ENCODE measurements around the gene UNC5C. TPM values are rescaled to one million over a fixed set of nuclear protein-coding genes. Genes with fewer than 3 reads are reported as not detected.

UNC5C gene
- total RNA-seq, 1 donor = under 0.01 TPM

DNA sequence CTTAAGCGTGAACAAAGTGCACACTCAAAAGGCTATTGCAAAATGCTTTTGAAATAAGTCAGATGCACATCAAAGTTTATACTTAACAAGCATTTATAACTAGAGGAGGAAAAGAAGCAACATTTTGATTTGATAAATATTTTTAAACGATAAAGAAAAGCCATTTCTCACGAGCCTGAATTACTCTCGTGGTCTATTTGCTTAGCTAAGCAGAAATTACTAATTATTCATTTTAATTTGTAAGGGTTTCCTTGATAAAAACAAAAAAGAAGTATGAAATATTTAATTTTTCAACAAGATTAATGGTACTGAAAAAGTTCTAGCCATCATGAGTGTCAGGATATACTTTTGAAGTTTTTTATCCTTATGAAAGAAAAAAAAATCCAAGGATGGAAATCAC is 78.2 kb downstream of the UNC5C start:
- DNase-seq (ENCODE audit: low read depth in 2 of 3, low spot score in 2 of 3) = no peak

DNA sequence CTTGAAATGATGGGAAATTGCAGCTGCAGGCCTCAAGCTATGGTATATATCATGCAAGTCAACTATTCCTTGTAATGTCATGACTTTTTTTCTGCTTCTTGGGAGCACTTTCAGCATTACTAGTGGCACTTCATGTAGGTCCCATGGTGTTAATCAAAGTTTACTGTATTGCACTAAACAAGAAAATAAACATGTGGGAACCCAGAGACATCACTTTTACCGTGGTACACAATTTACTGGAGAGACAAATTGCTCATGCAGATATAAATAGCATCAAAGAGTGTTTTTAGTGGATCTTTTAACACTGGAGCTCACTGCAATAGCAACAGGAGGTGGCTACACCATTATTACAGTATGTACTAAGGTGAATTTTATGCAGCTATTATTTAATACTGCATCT is 79.2 kb downstream of the UNC5C start:
- DNase-seq (ENCODE audit: low read depth in 2 of 3, low spot score in 2 of 3) = no peak

DNA sequence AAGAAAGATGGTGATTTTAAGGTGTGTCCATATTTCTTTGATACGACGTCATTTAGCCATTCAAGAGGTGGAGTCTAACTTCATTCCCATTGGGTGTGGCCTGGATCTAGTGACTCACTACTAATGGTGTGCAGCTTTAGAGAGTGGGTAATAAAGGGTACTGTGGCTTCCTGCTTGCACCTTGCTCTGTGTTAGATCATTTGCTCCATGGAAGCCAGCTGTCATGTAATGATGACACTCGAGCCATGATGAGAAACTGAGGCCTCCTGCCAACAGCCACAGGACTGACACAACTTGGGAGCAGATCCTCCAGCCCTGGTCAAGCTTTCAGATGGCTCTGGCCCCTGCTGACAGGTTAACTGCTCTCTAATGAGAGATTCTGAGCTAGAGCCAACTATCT is 82.0 kb downstream of the UNC5C start:
- no peak for DNase-seq (ENCODE audit: low read depth in 2 of 3, low spot score in 2 of 3)

DNA sequence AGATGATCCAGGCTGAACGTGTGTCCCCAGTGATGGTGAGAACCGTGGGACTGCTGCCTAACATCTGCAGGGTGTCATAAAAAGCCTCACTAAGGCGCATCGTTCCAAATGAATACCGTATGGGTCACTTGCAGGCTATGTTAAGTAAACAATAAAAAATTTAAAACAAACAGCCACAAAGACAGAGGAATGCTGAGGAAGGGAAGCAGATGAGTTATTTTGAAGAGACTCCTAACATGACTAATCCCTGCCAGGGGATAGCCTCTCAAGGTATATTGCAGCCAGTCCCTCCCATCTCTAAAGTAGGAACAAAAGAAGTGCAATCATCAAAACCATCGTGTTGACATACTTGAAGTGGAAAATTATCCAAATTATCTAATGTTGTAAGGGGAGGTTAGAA is 83.8 kb downstream of the UNC5C start:
- DNase-seq (ENCODE audit: low read depth in 2 of 3, low spot score in 2 of 3) = no peak

DNA sequence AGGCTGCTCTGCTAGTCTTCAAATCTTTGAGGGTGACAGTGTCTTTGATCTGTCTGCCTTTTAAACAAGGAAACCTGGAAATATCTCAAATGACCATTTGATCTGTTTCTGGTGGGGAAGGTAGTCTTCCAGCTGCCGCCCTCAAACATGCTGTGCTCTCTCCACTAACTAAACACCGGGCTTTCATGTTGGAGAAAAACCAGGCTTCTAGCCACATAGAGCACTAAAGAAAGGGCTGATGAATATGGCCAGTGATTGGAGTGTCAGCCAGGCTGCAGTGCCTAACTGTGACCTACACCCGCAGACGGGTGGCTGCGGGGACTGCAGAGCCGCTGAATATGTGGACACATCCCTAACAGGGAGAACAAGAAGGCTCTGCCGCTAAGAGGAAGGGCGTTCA is 85.9 kb downstream of the UNC5C start:
- DNase-seq (ENCODE audit: low read depth in 2 of 3, low spot score in 2 of 3) = no peak

DNA sequence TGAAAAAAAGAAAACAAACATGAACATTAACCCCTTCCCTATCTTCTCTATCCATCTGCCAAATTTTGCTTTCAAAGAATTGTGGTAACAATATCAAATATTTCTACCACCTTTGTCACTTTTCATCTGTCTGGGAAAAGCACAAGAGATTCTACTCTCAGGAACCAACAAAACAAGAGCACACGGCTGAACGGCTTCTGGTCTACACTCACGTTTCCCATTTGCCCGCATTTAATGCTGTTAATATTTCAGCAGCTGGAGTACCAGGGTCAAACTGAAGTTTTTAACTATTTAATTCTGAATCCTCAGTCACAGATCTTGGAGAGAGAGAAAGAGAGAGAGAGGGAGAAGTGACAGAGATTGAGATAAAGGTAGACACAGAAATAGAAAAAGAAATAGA is 91.4 kb downstream of the UNC5C start:
- no peak for DNase-seq (ENCODE audit: low read depth in 2 of 3, low spot score in 2 of 3)

DNA sequence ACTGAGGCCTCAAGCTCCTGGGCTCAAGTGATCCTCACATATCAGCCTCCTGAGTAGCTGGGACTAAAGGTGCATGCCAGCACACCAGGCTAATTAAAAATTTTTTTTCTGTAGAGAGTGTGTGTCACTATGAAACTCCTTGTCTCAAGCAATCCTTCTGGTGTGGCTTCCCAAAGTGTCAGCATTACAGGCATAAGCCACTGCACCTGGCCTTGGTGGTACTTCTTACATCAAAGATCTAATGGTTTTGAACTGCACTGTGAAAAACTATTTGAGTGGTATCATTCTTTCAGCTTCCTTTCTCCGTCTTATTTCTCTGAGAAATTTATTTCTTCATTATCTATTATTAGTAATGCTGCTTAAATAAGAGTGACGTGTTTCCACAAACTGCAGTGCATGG is 98.5 kb downstream of the UNC5C start:
- no peak for DNase-seq (ENCODE audit: low read depth in 2 of 3, low spot score in 2 of 3)

DNA sequence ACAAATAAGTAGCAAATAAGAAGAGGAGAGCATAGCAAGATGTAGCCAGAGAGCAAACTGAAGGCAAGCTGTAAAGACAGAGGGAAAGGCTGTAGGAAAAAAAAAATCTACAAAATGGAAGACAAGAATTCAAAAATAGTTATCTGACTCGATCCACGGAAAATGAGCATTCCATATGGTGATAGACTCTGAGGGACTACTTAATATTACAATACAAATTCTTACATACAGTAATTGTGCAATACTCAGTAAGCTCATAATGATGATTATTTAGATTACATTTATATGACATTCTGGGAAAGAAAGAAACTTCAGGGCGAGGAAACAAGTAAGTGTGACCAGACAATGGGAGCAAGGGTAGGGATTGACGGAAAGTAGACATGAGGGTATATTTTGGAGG is 102.6 kb downstream of the UNC5C start:
- no peak for DNase-seq (ENCODE audit: low read depth in 2 of 3, low spot score in 2 of 3)

DNA sequence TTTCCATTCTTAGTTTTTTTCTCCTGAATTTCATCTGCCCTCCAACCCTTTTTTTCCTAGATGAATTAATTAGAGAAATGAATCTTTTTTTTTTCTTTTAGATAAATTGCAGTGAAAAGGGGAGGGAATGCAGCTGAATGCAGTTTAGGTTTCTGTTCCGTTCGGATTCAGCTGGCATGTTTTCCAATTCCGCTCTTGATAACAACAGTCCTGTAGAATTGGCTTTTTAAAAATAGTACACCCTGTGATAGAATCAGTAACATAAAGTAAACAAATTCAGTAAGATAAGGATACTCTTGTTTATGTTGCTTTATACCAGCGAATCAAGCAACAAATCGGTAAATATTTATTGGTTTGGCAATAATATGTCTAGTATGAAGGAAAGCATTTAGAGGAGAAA is 103.5 kb downstream of the UNC5C start:
- no peak for DNase-seq (ENCODE audit: low read depth in 2 of 3, low spot score in 2 of 3)

DNA sequence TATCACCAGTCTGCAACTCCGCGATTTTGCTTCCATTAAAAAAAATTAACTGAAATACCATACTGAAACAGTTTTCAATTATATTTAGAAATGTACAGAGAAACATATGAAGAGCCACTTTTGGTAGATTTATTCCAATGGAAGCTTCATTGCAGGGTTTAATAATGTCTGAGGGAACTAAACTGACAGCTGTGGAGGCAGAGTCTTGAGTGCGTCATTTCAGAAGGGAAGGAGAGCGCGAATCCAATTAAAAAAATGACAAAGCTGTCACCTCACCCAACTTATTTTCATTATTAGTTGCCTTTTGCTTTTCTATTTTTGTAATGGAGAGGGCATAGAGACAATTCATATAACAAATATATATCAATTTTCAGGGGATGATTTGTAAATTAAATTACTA is 104.0 kb downstream of the UNC5C start:
- DNase-seq (ENCODE audit: low read depth in 2 of 3, low spot score in 2 of 3) = no peak

DNA sequence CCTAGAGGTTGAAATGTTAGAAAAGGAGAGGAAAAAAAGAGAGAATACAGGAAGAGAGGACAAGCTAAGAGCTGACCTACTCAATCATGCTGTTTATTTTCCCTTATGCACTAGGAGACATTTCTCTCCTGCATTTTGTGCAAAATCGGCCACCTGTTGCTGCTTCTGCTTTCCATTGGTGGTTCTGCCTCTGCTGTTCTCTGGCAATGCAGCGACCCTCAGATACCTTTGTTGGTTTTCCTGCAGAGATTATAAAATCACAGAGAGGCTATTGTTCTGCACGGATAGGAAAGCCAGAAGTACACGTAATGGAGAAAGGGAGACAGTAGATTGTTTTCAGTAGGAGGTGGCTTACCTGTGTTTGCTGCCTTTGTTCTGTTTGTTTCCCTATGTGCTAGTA is 108.9 kb downstream of the UNC5C start:
- DNase-seq (ENCODE audit: low read depth in 2 of 3, low spot score in 2 of 3) = no peak

DNA sequence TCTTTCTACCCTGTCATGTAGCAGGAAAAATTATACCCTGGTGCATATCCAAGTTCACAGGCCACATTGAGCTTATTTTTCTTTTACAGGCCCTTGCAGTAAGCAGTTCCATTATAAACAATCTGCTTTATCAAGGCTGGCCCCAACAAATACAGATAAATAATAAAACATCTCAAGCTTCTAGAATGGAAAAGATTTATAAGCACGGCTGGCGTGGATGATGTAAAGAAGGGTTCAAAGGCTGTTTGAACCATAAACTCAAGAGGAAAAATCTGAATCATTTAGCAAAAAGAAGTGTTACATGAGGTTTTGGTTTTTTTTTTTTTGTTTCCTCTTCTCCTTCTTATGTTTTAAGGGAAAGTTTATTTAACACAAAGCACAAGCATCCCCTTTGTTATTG is 109.7 kb downstream of the UNC5C start:
- no peak for DNase-seq (ENCODE audit: low read depth in 2 of 3, low spot score in 2 of 3)

DNA sequence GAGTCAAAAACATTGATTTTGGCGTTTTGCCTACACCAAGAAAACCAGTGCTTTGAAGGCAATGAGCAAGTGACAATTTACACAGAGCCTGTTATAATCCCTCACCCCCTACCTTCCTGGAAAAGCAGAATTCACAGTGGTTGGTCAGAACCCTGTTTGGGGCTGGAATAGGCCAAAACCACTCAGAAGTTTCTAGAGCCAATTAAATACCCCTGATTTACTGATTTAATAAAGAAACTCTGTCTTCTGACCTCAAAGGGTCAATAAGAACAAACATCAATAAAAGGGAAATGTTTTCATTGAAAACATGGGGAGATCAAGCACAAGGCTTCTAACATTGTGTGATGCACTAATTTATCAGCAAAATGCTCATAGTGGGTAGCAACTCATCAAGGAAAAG is 116.3 kb downstream of the UNC5C start:
- no peak for DNase-seq (ENCODE audit: low read depth in 2 of 3, low spot score in 2 of 3)

DNA sequence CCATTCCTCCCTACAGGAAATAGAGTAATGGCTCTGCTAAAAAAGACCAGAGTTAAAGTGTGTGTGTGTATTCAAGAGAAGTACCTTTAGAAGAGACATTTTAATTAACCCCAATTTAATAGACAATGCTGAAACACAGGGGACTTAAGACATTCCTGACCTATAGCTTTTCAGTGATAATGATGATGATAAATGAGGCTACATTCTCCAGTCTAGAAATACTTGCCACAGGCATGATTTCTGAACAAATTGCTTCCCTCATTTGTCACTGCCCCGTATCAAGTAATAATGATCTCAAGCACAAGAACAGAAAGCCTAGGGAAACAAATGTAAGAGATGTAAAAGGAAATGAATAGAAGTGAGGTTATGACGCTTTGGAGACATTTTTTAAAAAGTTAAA is 117.1 kb downstream of the UNC5C start:
- DNase-seq (ENCODE audit: low read depth in 2 of 3, low spot score in 2 of 3) = no peak

DNA sequence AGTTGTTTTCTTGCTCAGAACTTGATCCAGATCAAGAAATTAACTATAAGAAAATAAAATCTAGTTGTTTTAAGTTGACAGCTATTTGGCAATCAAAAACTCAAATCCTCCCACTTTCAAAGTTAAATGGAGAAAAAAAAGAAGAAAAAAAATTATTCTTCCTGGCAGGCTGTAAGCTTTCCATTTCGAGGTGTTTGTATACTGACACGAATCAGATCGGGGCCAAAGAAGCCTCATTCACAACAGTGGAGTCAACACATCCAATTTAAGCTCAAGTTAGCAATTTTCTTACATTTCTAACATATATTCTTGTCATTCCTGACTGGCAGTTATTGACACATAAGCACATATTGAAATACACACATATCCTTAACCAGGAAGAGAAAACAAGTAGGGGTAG is 119.4 kb downstream of the UNC5C start:
- no peak for DNase-seq (ENCODE audit: low read depth in 2 of 3, low spot score in 2 of 3)

DNA sequence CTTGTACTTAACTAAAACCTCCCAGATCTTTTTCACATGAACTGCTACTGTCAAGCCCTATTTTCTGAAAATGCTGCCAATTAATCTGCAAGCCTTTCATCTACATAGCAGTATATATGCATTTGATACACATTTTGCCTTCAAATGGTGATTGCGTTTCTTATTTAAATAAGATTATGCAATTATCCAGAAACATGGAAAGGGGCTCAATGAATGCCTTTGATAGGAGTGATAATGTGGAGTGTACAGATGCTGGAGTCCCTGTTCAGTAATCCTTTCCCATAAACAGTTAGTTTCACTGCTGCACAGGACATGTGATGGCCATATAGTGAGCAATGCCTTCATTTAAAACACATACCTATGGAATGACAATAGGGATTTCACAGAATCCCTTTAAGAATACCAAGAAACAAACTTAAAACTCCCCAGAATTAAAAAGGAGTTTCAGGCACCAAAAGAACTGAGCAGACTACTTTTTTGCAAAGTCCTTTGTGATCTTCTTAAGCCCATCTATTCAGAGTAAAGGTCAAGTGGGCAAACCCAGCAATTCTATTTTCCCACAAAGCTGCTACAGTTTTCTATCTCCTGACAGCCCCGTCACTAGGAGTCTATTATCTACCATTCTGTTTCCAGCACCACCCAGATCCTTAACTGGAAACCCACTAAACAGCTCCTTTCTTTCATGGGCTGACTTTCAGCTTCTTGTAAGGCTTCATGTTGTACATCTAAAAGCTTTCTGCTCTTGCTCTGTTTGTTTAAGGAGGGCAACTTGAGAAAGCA is 120.3 kb downstream of the UNC5C start:
- DNase-seq (ENCODE audit: low read depth in 2 of 3, low spot score in 2 of 3) = no peak

DNA sequence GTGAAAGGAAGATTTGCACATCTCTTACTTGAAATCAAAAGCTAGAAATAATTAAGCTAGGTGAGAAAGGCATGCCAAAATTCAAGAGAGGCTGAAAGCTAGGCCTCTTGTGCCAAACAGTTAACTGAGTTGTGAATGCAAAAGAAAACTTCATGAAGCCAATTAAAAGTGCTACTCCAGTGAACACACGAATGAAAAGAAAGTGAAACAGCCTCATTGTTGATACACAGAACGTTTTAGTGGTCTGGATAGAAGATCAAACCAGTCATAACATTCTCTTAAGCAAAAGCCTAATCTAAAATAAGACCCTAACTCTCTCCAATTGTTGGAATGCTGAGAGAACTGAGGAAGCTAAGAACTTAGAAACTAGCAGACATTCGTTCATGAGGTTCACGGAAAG is 122.3 kb downstream of the UNC5C start:
- no peak for DNase-seq (ENCODE audit: low read depth in 2 of 3, low spot score in 2 of 3)

DNA sequence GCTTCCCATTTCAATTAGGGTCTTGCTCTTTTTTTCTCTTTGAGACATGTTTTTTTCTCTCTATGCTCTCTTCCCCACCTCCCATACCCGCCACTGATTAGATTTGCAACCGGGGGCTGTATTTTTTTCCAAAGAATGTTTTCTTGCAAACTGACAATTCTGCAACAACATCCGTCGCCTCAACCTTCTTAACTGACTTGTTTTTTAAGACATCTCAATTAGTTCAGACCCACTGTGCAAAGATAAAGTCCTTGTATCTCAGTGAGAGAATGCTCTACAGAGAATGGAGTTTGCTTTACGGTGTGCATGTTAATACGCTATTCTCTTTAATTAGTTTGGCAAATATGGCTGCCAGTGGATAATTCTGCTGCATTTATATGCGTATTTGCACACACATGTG is 126.3 kb downstream of the UNC5C start:
- no peak for DNase-seq (ENCODE audit: low read depth in 2 of 3, low spot score in 2 of 3)

DNA sequence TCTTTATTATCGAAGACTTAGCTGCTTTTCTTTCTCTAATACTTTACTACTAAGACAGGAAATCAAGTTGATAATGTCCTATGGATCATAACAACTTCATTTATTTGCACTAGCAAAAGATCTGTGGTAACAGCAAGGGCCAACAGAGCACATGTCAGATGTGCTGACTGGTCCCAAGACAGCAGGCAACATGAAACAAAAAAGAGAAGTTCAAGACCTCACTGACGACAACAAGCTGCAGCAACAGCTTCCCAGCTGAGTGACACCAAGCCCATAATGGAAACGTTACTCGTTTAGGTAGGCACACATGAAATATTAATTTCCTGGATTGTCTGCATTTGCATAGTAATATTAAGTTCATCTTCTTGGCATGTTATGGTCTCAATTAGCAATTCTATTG is 126.9 kb downstream of the UNC5C start:
- no peak for DNase-seq (ENCODE audit: low read depth in 2 of 3, low spot score in 2 of 3)

DNA sequence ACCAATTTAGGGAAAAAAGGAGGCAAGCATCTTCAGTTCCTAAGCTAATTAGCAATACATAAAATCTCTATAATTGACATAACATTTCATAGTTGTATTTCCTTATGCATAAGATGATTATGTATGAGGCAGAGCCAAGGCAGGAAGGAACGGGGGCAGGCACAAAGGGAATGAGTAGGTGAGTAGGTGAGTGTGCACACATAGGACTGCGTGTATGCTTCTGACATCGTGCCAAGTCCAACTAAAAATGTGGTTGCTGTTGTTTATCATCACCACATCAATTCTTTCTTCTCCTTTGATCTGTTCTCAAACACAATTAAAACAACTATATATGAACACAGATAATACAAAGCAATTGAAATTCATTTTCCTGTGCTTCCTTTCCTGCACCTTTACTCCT is 131.2 kb downstream of the UNC5C start:
- no peak for DNase-seq (ENCODE audit: low read depth in 2 of 3, low spot score in 2 of 3)

DNA sequence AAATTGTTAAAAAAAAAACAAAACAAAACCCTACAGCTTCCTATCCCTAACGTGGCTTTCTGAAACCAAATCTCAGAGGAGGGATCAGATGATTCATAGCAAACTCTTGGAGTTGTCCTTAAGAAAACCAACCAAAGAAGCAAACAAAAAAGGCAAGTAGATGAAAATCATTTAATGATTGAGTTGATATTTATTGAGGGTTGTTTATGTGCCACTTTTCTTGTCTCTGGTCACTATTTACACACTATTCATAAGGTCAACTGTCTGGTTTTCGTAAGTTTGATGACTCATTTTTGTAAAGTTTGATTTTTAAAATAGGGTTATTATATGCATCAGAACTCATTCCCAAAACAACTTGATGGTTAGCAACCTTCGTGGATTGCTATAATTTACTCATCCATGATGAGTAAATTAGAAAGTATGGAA is 133.4 kb downstream of the UNC5C start:
- DNase-seq (ENCODE audit: low read depth in 2 of 3, low spot score in 2 of 3) = no peak

DNA sequence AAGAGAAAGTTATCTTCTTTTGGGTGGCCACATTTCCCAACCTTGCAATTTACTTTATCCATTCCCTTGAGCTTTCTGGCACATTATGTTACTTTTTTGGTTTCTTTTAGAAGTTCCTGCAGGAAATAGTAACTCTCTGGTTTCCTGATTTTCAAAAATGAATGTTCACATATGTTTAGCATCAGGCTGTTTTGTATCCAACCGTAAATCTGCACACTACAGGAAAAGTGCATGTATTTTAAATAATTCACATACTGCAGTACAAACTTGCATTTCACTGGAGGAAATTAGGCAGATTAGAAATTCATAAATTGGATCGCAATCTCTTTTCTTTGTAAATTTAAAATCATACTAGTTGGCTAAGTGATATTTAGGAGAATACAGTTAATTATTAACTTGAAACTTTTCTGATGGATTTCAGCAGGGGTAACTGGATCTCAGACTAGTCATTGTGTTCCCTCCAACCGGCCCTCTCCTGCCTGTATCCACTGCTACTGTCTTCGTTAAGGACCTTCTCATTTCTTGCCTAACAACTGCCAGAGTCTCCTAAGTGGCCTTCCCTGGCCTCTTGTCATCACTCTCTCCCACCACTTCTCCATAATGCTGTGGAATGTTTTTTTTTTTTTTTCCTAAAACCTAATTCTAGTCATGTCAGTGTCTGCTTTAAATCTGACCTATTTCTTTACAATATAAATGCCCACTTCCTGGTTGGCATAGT is 137.2 kb downstream of the UNC5C start:
- no peak for DNase-seq (ENCODE audit: low read depth in 2 of 3, low spot score in 2 of 3)
